ENCODE data around the gene PRM2.

PRM2 gene

GRCh38 chr16:11232302-11232851, 43.9 kb downstream of the PRM2 start:
- Histone ChIP-seq H3K9me3 (ENCODE audit: control extremely low read depth in 1 of 5, control insufficient read depth in 4 of 5, insufficient read depth in 2 of 5, low read depth in 1 of 5, low read length in 4 of 5) (no peaks in the 10 kb centered on the region), H3K4me3 (ENCODE audit: control insufficient read depth in 1 of 7, extremely low read depth in 1 of 7, insufficient read depth in 4 of 7, low read depth in 2 of 7, low read length in 6 of 7) (peak overlapping the region in 1 of 7 experiments; percentile 57), H3K4me1 (ENCODE audit: control extremely low read depth in 1 of 4, control insufficient read depth in 4 of 4, insufficient read depth in 4 of 4, low read length in 3 of 4) (peaks cover 4 to 77% (median 43%) of the 10 kb centered on the region in 4 experiments), H3K36me3 (ENCODE audit: control insufficient read depth in 4 of 4, insufficient read depth in 4 of 4, low read length in 3 of 4) (no peaks in the 10 kb centered on the region), H3K27me3 (replicated peaks in 2 of 5; ENCODE audit: control insufficient read depth in 4 of 5, insufficient read depth in 5 of 5, low read length in 4 of 5) (no peaks in the 10 kb centered on the region), H3K27ac (ENCODE audit: insufficient read depth in 1 of 2, low read depth in 1 of 2, low read length in 2 of 2, poor library complexity in 1 of 2, severe bottlenecking in 2 of 2) (peak overlapping the region in 1 of 2 experiments; percentile 77)
- no peak for DNase-seq
- WGBS (ENCODE audit: insufficient coverage), result 100% methylated on average over 1 of the region's 3 CpGs
- CTCF ChIA-PET, result interaction anchor here (1.0 to 1.7 kb wide), 2 partner anchors 20 to 125 kb away, joined by 3 to 5 read pairs; no protein-coding TSS in a partner anchor
- POLR2A ChIA-PET, result interaction anchor here (1.0 to 1.5 kb wide), 2 partner anchors 8 to 23 kb away, joined by 3 to 8 read pairs; partner anchors contain the start of gene SOCS1

GRCh38 chr16:11231367-11231970, 44.8 kb downstream of the PRM2 start:
- no peak for DNase-seq
- WGBS (ENCODE audit: insufficient coverage), result 96% methylated on average over 6 of the region's 10 CpGs
- no peak overlapping the region for H3K4me3 ChIP-seq (ENCODE audit: control insufficient read depth in 1 of 7, extremely low read depth in 1 of 7, insufficient read depth in 4 of 7, low read depth in 2 of 7, low read length in 6 of 7)
- H3K4me1 ChIP-seq (ENCODE audit: control extremely low read depth in 1 of 4, control insufficient read depth in 4 of 4, insufficient read depth in 4 of 4, low read length in 3 of 4), result peaks cover 4 to 69% (median 42%) of the 10 kb centered on the region in 4 experiments
- ChIA-PET POLR2A (no interaction called here), CTCF (no interaction called here)
- no peaks in the 10 kb centered on the region for H3K9me3 ChIP-seq (ENCODE audit: control extremely low read depth in 1 of 5, control insufficient read depth in 4 of 5, insufficient read depth in 2 of 5, low read depth in 1 of 5, low read length in 4 of 5)
- H3K27me3 ChIP-seq (replicated peaks in 2 of 5; ENCODE audit: control insufficient read depth in 4 of 5, insufficient read depth in 5 of 5, low read length in 4 of 5), result no peaks in the 10 kb centered on the region
- H3K27ac ChIP-seq (ENCODE audit: insufficient read depth in 1 of 2, low read depth in 1 of 2, low read length in 2 of 2, poor library complexity in 1 of 2, severe bottlenecking in 2 of 2), result no peak overlapping the region
- H3K36me3 ChIP-seq (ENCODE audit: control insufficient read depth in 4 of 4, insufficient read depth in 4 of 4, low read length in 3 of 4), result no peaks in the 10 kb centered on the region

GRCh38 chr16:11229906-11230305, 46.4 kb downstream of the PRM2 start:
- H3K27me3 ChIP-seq (replicated peaks in 2 of 5; ENCODE audit: control insufficient read depth in 4 of 5, insufficient read depth in 5 of 5, low read length in 4 of 5), result no peaks in the 10 kb centered on the region
- ChIA-PET POLR2A (no interaction called here), CTCF (interaction anchor here (0.6 to 1.3 kb wide), 3 partner anchors 14 to 26 kb away, joined by 3 to 4 read pairs (median 3); partner anchors contain the start of gene SOCS1)
- WGBS (ENCODE audit: insufficient coverage), result 92% methylated on average over 4 of the region's 4 CpGs
- H3K4me1 ChIP-seq (ENCODE audit: control extremely low read depth in 1 of 4, control insufficient read depth in 4 of 4, insufficient read depth in 4 of 4, low read length in 3 of 4), result peaks cover 0 to 70% (median 42%) of the 10 kb centered on the region in 4 experiments
- H3K9me3 ChIP-seq (ENCODE audit: control extremely low read depth in 1 of 5, control insufficient read depth in 4 of 5, insufficient read depth in 2 of 5, low read depth in 1 of 5, low read length in 4 of 5), result no peaks in the 10 kb centered on the region
- H3K27ac ChIP-seq (ENCODE audit: insufficient read depth in 1 of 2, low read depth in 1 of 2, low read length in 2 of 2, poor library complexity in 1 of 2, severe bottlenecking in 2 of 2), result no peak overlapping the region
- H3K36me3 ChIP-seq (ENCODE audit: control insufficient read depth in 4 of 4, insufficient read depth in 4 of 4, low read length in 3 of 4), result no peaks in the 10 kb centered on the region
- no peak overlapping the region for H3K4me3 ChIP-seq (ENCODE audit: control insufficient read depth in 1 of 7, extremely low read depth in 1 of 7, insufficient read depth in 4 of 7, low read depth in 2 of 7, low read length in 6 of 7)
- no peak for DNase-seq

GRCh38 chr16:11229432-11229831, 46.8 kb downstream of the PRM2 start:
- Histone ChIP-seq H3K4me1 (ENCODE audit: control extremely low read depth in 1 of 4, control insufficient read depth in 4 of 4, insufficient read depth in 4 of 4, low read length in 3 of 4) (peaks cover 0 to 70% (median 45%) of the 10 kb centered on the region in 4 experiments), H3K4me3 (ENCODE audit: control insufficient read depth in 1 of 7, extremely low read depth in 1 of 7, insufficient read depth in 4 of 7, low read depth in 2 of 7, low read length in 6 of 7) (no peak overlapping the region), H3K36me3 (ENCODE audit: control insufficient read depth in 4 of 4, insufficient read depth in 4 of 4, low read length in 3 of 4) (no peaks in the 10 kb centered on the region), H3K27me3 (replicated peaks in 2 of 5; ENCODE audit: control insufficient read depth in 4 of 5, insufficient read depth in 5 of 5, low read length in 4 of 5) (no peaks in the 10 kb centered on the region), H3K9me3 (ENCODE audit: control extremely low read depth in 1 of 5, control insufficient read depth in 4 of 5, insufficient read depth in 2 of 5, low read depth in 1 of 5, low read length in 4 of 5) (no peaks in the 10 kb centered on the region), H3K27ac (ENCODE audit: insufficient read depth in 1 of 2, low read depth in 1 of 2, low read length in 2 of 2, poor library complexity in 1 of 2, severe bottlenecking in 2 of 2) (no peak overlapping the region)
- ChIA-PET CTCF (interaction anchor here (1.1 to 1.3 kb wide), 2 partner anchors 24 to 26 kb away, joined by 3 to 4 read pairs; partner anchors contain the start of gene SOCS1), POLR2A (no interaction called here)
- no peak for DNase-seq
- WGBS (ENCODE audit: insufficient coverage), result 95% methylated on average over 3 of the region's 5 CpGs

GRCh38 chr16:11225677-11226549, 50.4 kb downstream of the PRM2 start:
- ChIA-PET POLR2A (interaction anchor here (1.1 kb wide), 1 partner anchor 30 kb away, joined by 3 read pairs; the partner anchor contains the start of gene SOCS1), CTCF (interaction anchor here (0.6 to 1.2 kb wide), 3 partner anchors 10 to 246 kb away, joined by 3 read pairs; no protein-coding TSS in a partner anchor)
- H3K9me3 ChIP-seq (ENCODE audit: control extremely low read depth in 1 of 5, control insufficient read depth in 4 of 5, insufficient read depth in 2 of 5, low read depth in 1 of 5, low read length in 4 of 5), result no peaks in the 10 kb centered on the region
- peaks cover 0 to 52% (median 28%) of the 10 kb centered on the region in 4 experiments for H3K4me1 ChIP-seq (ENCODE audit: control extremely low read depth in 1 of 4, control insufficient read depth in 4 of 4, insufficient read depth in 4 of 4, low read length in 3 of 4)
- 77% methylated on average over 15 of the region's 18 CpGs for WGBS (ENCODE audit: insufficient coverage)
- peak overlapping the region in 1 of 7 experiments; percentile 48 for H3K4me3 ChIP-seq (ENCODE audit: control insufficient read depth in 1 of 7, extremely low read depth in 1 of 7, insufficient read depth in 4 of 7, low read depth in 2 of 7, low read length in 6 of 7)
- H3K27me3 ChIP-seq (replicated peaks in 2 of 5; ENCODE audit: control insufficient read depth in 4 of 5, insufficient read depth in 5 of 5, low read length in 4 of 5), result no peaks in the 10 kb centered on the region
- H3K36me3 ChIP-seq (ENCODE audit: control insufficient read depth in 4 of 4, insufficient read depth in 4 of 4, low read length in 3 of 4), result no peaks in the 10 kb centered on the region
- no peak overlapping the region for H3K27ac ChIP-seq (ENCODE audit: insufficient read depth in 1 of 2, low read depth in 1 of 2, low read length in 2 of 2, poor library complexity in 1 of 2, severe bottlenecking in 2 of 2)
- no peak for DNase-seq
